GM18868 (cell line): Measurements from ENCODE around the gene HOXA9.

Source experiments
- ATAC-seq: cut with Tn5 transposase; IDR thresholded peaks from one replicate; pipeline ENCODE4 v1.9.1; 2021; ENCODE audit warnings: mild to moderate bottlenecking, moderate library complexity; ENCODE audit not compliant: unreplicated experiment

The HOXA9 gene

DNA sequence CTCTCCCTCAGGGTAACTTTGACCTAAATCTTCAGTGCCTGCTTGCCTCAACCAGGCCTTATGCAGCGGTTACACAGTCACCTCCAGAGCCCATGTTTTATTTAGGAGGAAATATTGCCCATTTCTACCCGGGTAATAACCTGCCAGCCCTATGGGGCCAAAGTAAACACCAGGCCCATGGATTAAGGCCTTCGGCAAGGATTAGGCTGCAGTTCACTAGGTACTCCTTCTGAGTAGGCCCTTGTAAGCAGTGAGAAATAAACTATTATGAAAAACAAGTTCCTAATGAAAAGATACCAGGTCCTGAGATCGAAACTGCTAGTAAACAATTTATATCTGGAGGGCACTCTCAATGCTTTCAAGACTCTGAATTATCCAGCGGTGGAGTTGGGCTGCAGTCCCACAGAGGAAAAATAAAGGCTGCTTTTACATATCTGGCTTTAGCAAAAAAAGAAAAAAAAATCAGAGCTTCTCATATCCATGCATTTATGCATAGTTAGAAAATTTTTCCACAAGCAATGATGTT is 12.5 kb upstream of the HOXA9 start:
- ATAC-seq, result no peak

DNA sequence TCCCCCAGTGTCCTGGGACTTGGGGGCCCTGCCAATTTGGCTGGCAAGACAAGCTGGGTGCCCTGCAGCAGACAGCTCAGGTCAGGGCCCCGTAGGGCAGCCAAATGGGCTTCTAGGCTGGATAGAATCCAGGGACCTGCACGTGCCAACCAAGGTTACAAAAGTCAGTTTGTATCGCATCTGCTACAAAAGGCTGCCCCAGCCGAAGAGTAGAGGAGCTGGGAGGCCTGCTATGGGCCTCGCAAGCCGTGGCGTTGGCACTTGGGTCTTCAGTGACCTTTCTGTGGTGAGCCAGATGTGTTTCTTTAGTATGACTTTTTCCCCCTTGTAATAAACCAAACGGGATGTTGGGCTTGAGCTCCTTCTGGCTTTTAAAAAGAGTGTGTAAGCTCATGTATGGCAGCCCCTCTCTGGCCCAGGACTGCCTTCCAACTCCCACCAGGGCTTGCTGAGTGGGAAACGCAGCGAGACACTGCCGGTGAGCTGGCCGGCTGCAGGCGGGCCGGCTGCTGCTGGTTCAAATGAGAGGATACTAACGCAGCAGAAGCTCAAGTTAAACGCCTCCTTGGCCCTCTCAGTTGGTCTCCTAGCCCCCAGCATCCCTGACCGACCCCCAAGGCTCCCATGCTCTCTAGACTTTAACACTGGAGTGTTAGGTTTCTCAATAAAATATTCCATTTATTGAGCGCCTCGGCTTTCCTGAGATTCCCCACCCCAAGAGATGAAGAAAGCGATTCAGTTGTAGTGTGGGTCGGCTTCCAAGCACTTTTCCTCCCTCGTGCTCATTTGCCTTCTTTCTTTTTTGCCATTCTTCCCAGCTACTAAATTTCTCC is 11.8 kb upstream of the HOXA9 start:
- ATAC-seq, result no peak

DNA sequence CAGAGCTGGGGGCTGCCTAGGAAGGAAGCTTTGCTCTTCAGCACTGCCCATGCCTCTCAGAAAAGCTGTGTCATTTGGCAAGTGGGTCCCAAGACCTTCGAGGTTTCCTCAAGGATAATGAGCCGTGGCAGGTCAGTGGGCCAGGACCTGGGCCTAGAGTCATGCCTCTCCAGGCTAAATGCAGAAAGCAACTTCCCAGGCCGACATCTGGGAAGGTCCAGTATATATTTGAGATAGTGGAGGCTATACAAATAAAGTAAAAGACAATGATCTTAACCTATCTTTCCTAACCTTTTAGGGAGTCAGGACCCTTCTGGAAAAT is 11.1 kb upstream of the HOXA9 start:
- no peak for ATAC-seq

GRCh38 chr7:27175626-27176523 is 10.5 kb upstream of the HOXA9 start:
- ATAC-seq, result no peak

DNA sequence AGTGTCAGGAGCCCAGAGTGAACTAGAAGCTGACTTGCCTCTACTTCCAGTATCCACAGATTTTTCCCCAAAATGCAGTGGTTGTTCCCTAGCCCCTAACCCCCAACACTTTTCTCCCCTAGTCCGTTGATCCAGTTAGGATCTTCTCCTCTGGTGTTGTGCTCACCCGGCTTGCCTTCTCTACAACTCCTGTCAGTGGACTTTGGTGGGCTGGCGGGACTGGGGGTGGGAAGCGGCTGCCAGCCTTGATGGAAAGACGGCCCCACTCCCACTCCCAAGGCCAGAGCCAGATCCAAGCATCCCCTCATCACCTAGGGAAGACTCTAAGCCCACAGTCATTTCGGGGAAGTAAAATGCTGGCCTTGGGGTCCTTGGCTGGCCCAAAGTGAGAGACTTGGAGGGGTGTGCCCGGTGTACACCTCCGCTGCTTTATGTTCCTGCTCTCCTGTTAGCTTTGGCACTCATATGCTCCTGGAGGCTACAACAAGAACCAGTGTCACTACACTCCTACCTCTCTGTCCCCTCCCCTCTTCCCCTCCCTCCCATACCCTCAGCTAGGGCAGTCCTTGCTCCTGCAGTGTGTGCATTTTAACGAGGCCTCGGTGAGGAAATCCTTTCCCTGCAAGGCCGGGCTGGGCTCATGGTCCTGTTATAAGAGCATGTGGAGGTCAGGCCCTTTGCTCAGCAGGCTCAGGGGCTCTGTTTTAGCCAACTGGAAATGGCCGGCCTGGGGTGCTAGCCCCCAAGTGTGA is 9.7 kb upstream of the HOXA9 start:
- ATAC-seq, result no peak

DNA sequence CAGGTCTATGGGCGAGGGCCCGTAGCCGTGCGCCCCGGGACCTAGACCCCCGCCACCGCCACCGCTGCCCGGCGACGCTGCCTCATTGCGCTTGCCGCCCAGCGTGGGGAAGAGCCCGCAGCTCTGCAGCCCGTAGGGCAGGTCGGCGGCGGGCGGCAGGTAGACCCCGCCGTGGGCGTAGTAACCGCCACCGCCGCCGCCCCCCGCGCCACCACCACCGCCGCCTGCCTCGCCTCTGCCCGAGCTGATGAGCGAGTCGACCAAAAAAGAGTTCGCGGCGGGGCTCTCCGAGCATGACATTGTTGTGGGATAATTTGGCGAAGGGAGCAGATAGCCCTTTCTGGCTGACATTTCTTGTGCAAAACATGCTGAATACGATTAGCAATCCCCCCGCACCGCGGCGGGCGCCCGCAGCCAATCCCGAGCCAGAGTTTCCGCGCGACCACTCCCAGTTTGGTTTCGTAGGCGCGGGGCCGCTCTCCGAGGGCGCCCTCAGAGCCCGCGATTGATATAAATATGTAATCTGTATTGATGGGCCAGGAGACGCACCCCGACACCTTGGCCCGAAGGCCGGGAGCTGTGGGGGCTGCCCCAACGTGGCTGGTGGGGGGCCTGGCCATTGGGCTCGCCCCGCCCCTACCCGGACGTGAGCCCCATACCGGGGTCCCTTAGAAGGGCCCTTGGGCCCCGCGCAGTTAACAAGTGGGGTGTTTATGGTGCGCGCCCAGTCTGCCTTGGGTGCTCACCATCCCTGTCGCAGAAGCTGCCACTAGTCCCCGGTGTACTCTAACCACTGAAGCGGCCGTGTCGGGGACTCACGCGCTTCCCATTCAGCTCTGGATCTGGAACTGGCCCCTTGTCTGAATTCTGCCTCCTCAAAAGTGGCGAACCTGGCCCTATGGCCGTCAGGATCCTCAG is 8.9 kb upstream of the HOXA9 start, which contains the start of gene HOXA10:
Gene HOXA10 (minus strand): TSS at position 365 of the 918 bp plus-strand sequence. CDS start 14 bp downstream, at position 351.
- ATAC-seq, result no peak

DNA sequence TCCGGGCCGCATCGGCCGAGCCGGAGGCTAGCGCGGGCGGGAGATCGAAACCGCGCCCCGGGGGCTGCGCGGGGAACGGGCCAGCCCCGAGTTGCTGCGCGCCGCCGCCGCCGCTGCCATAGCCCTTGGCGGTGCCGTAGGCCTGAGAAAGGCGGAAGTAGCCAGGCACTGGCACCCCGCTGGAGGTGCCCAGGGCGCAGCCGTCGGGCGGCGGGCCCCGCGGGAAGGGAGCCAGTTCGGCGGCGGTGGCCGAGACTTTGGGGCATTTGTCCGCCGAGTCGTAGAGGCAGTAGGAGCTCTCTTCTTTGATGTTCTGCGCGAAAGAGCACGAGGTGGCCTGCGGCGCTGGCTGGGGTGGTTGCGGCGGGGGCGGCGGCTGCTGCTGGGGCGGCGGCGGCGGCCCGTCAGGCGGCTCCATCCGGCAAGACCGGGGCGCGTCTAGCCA is 8.2 kb upstream of the HOXA9 start:
- ATAC-seq, result no peak

- no peak for ATAC-seq
Measured at GRCh38 chr7:27172823-27173510, 7.6 kb upstream of the HOXA9 start.

DNA sequence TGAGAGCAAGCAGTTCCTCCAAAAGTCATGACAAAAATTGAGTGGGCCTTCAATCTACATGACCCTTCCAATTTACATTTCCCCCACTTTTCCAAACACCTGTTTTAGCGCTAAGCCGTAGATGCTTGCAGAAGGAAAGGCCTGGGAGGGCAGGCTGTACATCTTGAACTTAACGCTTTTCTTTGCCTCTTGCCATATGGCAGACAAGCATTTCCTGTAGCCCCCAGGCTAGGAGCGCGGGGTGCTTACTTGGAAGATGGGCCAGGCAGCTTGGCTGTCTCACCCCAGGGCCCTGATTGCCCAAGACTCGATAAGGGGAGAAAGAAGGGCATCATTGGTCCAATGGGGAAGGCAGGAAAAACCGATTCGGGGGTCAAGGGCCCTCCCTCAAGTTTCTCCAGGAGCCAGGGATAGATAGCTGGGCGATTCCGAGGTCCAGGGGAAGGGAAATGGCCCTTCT is 7.0 kb upstream of the HOXA9 start:
- ATAC-seq, result no peak

DNA sequence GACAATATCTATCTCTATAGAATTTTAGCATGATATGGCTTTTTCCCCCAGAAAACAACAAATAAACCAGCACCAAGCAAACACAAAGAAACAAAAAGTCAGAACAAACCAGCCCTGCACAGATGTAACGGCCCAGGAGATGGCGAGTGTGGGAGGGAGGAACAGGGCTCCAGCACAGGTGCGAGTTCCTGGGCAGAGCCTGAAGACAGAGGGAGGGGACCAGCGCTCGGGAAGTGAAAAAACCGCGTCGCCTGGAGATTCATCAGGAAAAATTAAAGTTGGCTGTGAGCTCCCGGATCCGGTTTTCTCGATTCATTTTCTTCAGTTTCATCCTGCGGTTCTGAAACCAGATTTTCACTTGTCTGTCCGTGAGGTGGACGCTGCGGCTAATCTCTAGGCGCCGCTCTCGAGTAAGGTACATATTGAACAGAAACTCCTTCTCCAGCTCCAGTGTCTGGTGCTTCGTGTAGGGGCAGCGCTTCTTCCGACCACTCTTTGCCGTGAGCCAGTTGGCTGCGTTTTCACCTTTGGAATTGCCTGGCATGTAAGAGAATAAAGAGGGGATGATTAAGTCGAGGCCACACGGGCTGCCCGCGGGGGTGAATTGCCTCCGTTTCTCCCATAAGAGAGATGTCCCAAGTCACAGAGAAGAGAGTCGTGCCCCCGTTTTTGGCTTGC is 6.4 kb upstream of the HOXA9 start:
- ATAC-seq, result no peak

DNA sequence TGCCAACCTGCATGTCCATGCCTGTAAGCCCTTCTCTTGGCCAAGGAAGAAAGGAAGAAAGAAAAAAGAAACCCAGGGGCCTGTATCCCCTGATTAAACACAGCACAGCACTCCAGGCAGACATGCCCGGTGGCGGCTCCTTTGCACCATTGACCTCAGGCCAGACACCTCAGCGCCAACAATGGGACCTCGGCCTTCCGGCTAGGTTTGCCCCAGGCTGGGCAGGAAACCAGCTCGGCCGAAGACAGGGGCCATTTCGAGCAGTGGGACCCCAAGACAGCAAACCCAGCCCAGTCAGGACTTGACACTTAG is 5.9 kb upstream of the HOXA9 start:
- no peak for ATAC-seq

DNA sequence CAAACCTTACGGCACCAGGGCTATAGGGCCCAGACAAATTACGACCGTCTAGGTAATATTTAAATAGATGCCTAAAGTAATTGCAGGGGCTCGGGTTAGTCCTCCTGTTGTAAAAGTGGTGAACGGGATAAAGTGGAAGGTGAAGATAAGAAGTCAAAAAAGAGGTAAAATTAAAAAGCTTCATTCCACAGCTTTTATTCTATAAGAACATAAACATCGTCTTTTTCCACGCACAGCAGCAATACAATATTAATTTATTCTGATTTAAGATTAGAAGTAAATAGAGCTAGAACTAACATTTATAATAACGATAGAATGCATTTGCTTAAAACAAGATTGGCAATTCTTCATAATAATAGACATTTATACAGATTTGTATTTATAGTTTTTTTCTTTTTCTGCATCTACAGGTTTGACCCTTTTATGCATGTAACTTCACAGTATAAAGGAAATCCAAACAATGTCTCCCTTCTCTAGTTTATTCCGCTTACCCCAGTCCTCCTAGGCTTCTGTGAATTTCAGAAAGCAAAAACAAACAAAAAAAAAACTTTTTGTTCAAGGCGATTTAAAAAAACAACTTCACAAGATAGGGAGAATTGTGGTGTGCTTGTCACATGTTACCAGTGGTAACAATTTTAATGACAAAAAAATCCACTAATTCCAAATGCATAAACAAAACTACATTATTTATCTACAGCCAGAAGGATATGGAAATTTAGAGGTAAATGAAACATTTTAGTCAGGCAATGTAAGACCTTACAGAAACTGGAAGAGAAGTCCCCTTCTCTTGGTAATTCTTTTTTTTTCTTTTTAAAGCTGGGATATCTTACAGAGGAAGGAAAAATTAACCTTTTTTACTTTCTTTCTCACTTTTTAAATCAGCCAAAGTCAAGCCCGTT is 5.3 kb upstream of the HOXA9 start:
- ATAC-seq, result no peak

GRCh38 chr7:27169658-27170425 is 4.5 kb upstream of the HOXA9 start:
- ATAC-seq, result no peak

GRCh38 chr7:27168265-27168947 is 3.1 kb upstream of the HOXA9 start:
- ATAC-seq, result no peak

- no peak for ATAC-seq
Measured at GRCh38 chr7:27167916-27168264, 2.6 kb upstream of the HOXA9 start.
